Measurements from ENCODE around the gene DECR2.
A peak's percentile ranks its signal among the peaks of the same experiment; 100 is the strongest.

- TF ChIP-seq, protein P1, sequence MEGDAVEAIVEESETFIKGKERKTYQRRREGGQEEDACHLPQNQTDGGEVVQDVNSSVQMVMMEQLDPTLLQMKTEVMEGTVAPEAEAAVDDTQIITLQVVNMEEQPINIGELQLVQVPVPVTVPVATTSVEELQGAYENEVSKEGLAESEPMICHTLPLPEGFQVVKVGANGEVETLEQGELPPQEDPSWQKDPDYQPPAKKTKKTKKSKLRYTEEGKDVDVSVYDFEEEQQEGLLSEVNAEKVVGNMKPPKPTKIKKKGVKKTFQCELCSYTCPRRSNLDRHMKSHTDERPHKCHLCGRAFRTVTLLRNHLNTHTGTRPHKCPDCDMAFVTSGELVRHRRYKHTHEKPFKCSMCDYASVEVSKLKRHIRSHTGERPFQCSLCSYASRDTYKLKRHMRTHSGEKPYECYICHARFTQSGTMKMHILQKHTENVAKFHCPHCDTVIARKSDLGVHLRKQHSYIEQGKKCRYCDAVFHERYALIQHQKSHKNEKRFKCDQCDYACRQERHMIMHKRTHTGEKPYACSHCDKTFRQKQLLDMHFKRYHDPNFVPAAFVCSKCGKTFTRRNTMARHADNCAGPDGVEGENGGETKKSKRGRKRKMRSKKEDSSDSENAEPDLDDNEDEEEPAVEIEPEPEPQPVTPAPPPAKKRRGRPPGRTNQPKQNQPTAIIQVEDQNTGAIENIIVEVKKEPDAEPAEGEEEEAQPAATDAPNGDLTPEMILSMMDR (IDR thresholded peaks at IDR 0.05), result peak in 2 of 6 experiments; percentile 6 to 7
- TF ChIP-seq POLR2A (IDR thresholded peaks at IDR 0.05), result no peak
Measured at GRCh38 chr16:381012-381788, 20.5 kb upstream of the DECR2 start.
